Smooth muscle cell (in vitro differentiated cells): ENCODE data around the gene MRPL22. TPM values are rescaled to one million over a fixed set of nuclear protein-coding genes. Genes with fewer than 3 reads are reported as not detected.

ENCODE experiments used
- DNase-seq: peaks from one replicate; lab custom pipeline; 2025; ENCODE audit not compliant: unreplicated experiment; lab: John Stamatoyannopoulos, UW
- H2AFZ ChIP-seq: fragments of 200-600 bp; sonication (generic); 2 replicates; pipeline ENCODE4 v1.6.0; 2016; ENCODE audit warnings: antibody characterized with exemption, low read depth, mild to moderate bottlenecking
- H3F3A ChIP-seq: fragments of 200-600 bp; sonication (generic); 2 replicates; pipeline ENCODE4 v1.6.0; 2017; ENCODE audit warnings: antibody characterized with exemption, low read depth
- H3K27ac ChIP-seq: fragments of 200-600 bp; sonication (generic); 2 replicates; pipeline ENCODE4 v1.5.1; 2016; ENCODE audit warnings: low read depth, mild to moderate bottlenecking
- H3K27me3 ChIP-seq: fragments of 200-600 bp; sonication (generic); 2 replicates; pipeline ENCODE4 v1.6.1; 2016; ENCODE audit warnings: low read depth, mild to moderate bottlenecking
- H3K36me3 ChIP-seq: fragments of 200-600 bp; sonication (generic); 2 replicates; pipeline ENCODE4 v1.5.1; 2016; ENCODE audit warnings: low read depth
- H3K4me1 ChIP-seq: fragments of 200-600 bp; sonication (generic); 2 replicates; pipeline ENCODE4 v1.5.1; 2016; ENCODE audit warnings: low read depth
- H3K4me2 ChIP-seq: fragments of 200-600 bp; sonication (generic); 2 replicates; pipeline ENCODE4 v1.6.0; 2016; ENCODE audit warnings: mild to moderate bottlenecking
- H3K4me3 ChIP-seq: fragments of 200-600 bp; sonication (generic); 2 replicates; pipeline ENCODE4 v1.5.1; 2016; ENCODE audit warnings: mild to moderate bottlenecking
- H3K79me2 ChIP-seq: fragments of 200-600 bp; sonication (generic); 2 replicates; pipeline ENCODE4 v1.6.0; 2016; ENCODE audit warnings: low read depth, mild to moderate bottlenecking
- H3K9ac ChIP-seq: fragments of 200-600 bp; sonication (generic); 2 replicates; pipeline ENCODE4 v1.6.0; 2016; ENCODE audit warnings: low read depth
- H3K9me3 ChIP-seq: fragments of 200-600 bp; sonication (generic); replicated peaks from 2 replicates; pipeline ENCODE4 v1.5.1; 2016; ENCODE audit warnings: low read depth
- H4K20me1 ChIP-seq: fragments of 200-600 bp; sonication (generic); 2 replicates; pipeline ENCODE4 v1.6.0; 2016; ENCODE audit warnings: low read depth
- CTCF ChIP-seq: fragments of 200-600 bp; sonication (generic); IDR thresholded peaks from 2 replicates; pipeline ENCODE4 v1.5.1; 2017; ENCODE audit warnings: borderline replicate concordance, mild to moderate bottlenecking, antibody characterized with exemption; ENCODE audit not compliant: insufficient read depth, poor library complexity, severe bottlenecking
- WGBS: methylation state at CpG from one replicate; pipeline ENCODE4 v1.1.7; 2016; ENCODE audit warnings: low lambda C conversion rate; 5-methylcytosine and 5-hydroxymethylcytosine counted together
- polyA plus RNA-seq: library from polyadenylated mRNA; unstranded; fragments of >200 nt; fragmentation: Nextera tagmentation; extraction: Ambion mirVana; gene quantifications from 2 replicates; pipeline ENCODE4 v1.2.1, GENCODE V29; 2016
- total RNA-seq: library from RNA; depleted of rRNA; stranded (reverse); fragments of >200 nt; gene quantifications from 2 replicates; pipeline ENCODE4 v1.2.3, GENCODE V29; 2014

MRPL22 gene
- total and polyA plus RNA-seq, 2 experiments from 2014 or later = 58.7 to 135 TPM

GRCh38 chr5:154944716-154945115, 3.8 kb downstream of the MRPL22 start:
- TF ChIP-seq CTCF = no peak
- DNase-seq = no peak
- no peak overlapping the region for H3K9ac ChIP-seq

GRCh38 chr5:154945695-154946301, 4.9 kb downstream of the MRPL22 start:
- no peak for DNase-seq
- no peak overlapping the region for H3K9ac ChIP-seq

More at GRCh38 chr5:154944716-154945115, 3.8 kb downstream of the MRPL22 start:
- Histone ChIP-seq H3F3A (no peaks in the 10 kb centered on the region), H3K4me3 (no peak overlapping the region), H3K4me1 (peaks cover 16% of the 10 kb centered on the region), H3K27ac (no peak overlapping the region), H3K36me3 (no peaks in the 10 kb centered on the region), H3K4me2 (no peak overlapping the region), H4K20me1 (peaks cover 50% of the 10 kb centered on the region), H3K79me2 (peaks cover 63% of the 10 kb centered on the region), H2AFZ (no peak overlapping the region), H3K9me3 (no peaks in the 10 kb centered on the region), H3K27me3 (no peaks in the 10 kb centered on the region)

GRCh38 chr5:154947778-154948177, 6.9 kb downstream of the MRPL22 start:
- Histone ChIP-seq H3F3A (no peaks in the 10 kb centered on the region), H2AFZ (no peak overlapping the region), H3K4me3 (no peak overlapping the region), H4K20me1 (peaks cover 65% of the 10 kb centered on the region), H3K4me2 (no peak overlapping the region), H3K9me3 (no peaks in the 10 kb centered on the region), H3K4me1 (no peaks in the 10 kb centered on the region), H3K79me2 (peaks cover 59% of the 10 kb centered on the region), H3K27ac (no peak overlapping the region), H3K27me3 (no peaks in the 10 kb centered on the region), H3K36me3 (no peaks in the 10 kb centered on the region), H3K9ac (no peak overlapping the region)
- no peak for DNase-seq
- 86% methylated on average over 6 of the region's 6 CpGs for WGBS
- no peak for TF ChIP-seq CTCF

More at GRCh38 chr5:154945695-154946301, 4.9 kb downstream of the MRPL22 start:
- H3K4me2 ChIP-seq = no peak overlapping the region
- H3K36me3 ChIP-seq = no peaks in the 10 kb centered on the region
- no peaks in the 10 kb centered on the region for H3K9me3 ChIP-seq
- WGBS = 89% methylated on average over 2 of the region's 2 CpGs
- peaks cover 60% of the 10 kb centered on the region for H4K20me1 ChIP-seq
- H3K27me3 ChIP-seq = no peaks in the 10 kb centered on the region
- H3F3A ChIP-seq = no peaks in the 10 kb centered on the region
- H3K27ac ChIP-seq = no peak overlapping the region
- H3K79me2 ChIP-seq = peaks cover 67% of the 10 kb centered on the region
- peaks cover 11% of the 10 kb centered on the region for H3K4me1 ChIP-seq
- H2AFZ ChIP-seq = no peak overlapping the region
- H3K4me3 ChIP-seq = no peak overlapping the region
- peak; percentile 63 for TF ChIP-seq CTCF

- no peaks in the 10 kb centered on the region for H3K4me1 ChIP-seq
- DNase-seq = no peak
- H3K4me3 ChIP-seq = no peak overlapping the region
- no peak overlapping the region for H2AFZ ChIP-seq
- peaks cover 67% of the 10 kb centered on the region for H4K20me1 ChIP-seq
- H3K27me3 ChIP-seq = no peaks in the 10 kb centered on the region
- H3K79me2 ChIP-seq = peaks cover 55% of the 10 kb centered on the region
- H3K36me3 ChIP-seq = no peaks in the 10 kb centered on the region
- no peak overlapping the region for H3K4me2 ChIP-seq
- WGBS = 96% methylated on average over 4 of the region's 4 CpGs
- H3K9me3 ChIP-seq = no peaks in the 10 kb centered on the region
- TF ChIP-seq CTCF = no peak
- no peak overlapping the region for H3K27ac ChIP-seq
- no peak overlapping the region for H3K9ac ChIP-seq
- no peaks in the 10 kb centered on the region for H3F3A ChIP-seq
These were observed 7.4 kb downstream of the MRPL22 start for GRCh38 chr5:154948313-154948712.
